Bronchial epithelial cell (primary cell): ENCODE data around the gene DENND4A. TPM values are rescaled to one million over a fixed set of nuclear protein-coding genes. Genes with fewer than 3 reads are reported as not detected.

Experiments used
- DNase-seq: peaks from one replicate; pipeline ENCODE4 v3.0.0-alpha.2; 2010; ENCODE audit warnings: low read depth
- FAIRE-seq: peaks from 2 replicates; lab custom pipeline; 2011; peaks lifted over from hg19 to GRCh38; lab: Jason Lieb, UNC
- H3K27me3 ChIP-seq: 2 replicates; pipeline ENCODE4 v1.5.1; 2011; ENCODE audit warnings: low read length; ENCODE audit not compliant: control insufficient read depth, insufficient read depth
- H3K36me3 ChIP-seq: 2 replicates; pipeline ENCODE4 v1.5.1; 2011; ENCODE audit warnings: low read length; ENCODE audit not compliant: control insufficient read depth, insufficient read depth
- H3K4me3 ChIP-seq: 2 replicates; pipeline ENCODE4 v1.5.1; 2011; ENCODE audit warnings: mild to moderate bottlenecking, low read depth, low read length, control low read depth
- CTCF ChIP-seq: IDR thresholded peaks from 2 replicates; pipeline ENCODE4 v1.5.1; 2011; ENCODE audit warnings: mild to moderate bottlenecking, moderate library complexity, low read length, control low read depth, inconsistent platforms; ENCODE audit not compliant: insufficient read depth, severe bottlenecking
- total RNA-seq: library from RNA; depleted of rRNA; stranded (reverse); fragments of >200 nt; gene quantifications from 2 replicates; pipeline ENCODE4 v1.2.1, GENCODE V29; 2014

DENND4A gene
- total RNA-seq, 1 donor from 2014 or later = 11.1 TPM

DNA sequence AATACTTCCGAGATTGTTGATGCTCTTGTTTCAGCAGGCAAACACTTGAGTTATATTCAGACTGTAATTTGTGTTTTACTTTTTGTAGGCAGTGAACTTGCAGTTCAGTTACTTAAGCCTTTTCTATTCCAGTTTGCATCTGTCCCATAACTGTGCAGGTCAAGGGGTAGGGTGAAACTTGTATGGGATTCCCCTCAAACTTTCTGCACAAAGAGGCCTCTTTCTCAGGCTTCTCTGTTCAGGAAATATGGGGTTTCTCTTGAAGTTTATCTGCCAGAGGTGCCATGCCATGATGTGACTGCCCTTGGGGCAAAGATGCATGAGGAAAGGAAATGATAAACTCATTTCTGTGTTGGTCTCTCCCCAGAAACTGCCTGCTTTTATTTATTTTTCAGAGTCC, 103.6 kb downstream of the DENND4A start:
- FAIRE-seq (no peak), DNase-seq (no peak)
- peaks cover 6% of the 10 kb centered on the region for H3K36me3 ChIP-seq
- TF ChIP-seq CTCF = no peak
- no peak overlapping the region for H3K4me3 ChIP-seq
- no peaks in the 10 kb centered on the region for H3K27me3 ChIP-seq

GRCh38 chr15:65682404-65682911, 109.6 kb downstream of the DENND4A start:
- no peaks in the 10 kb centered on the region for H3K36me3 ChIP-seq
- no peak overlapping the region for H3K4me3 ChIP-seq
- FAIRE-seq = no peak
- no peaks in the 10 kb centered on the region for H3K27me3 ChIP-seq
- no peak for DNase-seq
- TF ChIP-seq CTCF = no peak

- no peak for TF ChIP-seq CTCF
- DNase-seq (no peak), FAIRE-seq (no peak)
- Histone ChIP-seq H3K4me3 (no peak overlapping the region), H3K27me3 (no peaks in the 10 kb centered on the region), H3K36me3 (no peaks in the 10 kb centered on the region)
These were observed 111.5 kb downstream of the DENND4A start for GRCh38 chr15:65680544-65680943.

DNA sequence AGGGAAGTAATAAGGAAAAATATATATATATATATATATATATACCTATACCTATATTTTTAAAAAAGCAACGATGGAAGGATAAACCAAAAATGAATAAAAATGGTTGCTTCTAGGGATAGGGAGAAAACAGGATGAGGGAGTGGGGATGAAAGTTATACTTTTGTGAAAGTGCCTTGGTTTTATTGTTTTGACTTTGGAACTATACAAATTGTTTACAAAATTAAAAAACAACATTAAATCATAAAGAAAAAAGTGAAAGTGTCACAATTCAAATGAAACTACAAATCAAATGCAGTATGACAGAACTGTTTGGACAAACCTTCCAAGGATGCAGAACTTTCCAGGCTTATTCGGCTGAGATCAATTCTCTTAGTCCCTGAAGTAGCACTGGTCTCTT, 116.0 kb downstream of the DENND4A start:
- Histone ChIP-seq H3K27me3 (no peaks in the 10 kb centered on the region), H3K4me3 (no peak overlapping the region), H3K36me3 (peaks cover 1% of the 10 kb centered on the region)
- FAIRE-seq (no peak), DNase-seq (no peak)
- no peak for TF ChIP-seq CTCF

DNA sequence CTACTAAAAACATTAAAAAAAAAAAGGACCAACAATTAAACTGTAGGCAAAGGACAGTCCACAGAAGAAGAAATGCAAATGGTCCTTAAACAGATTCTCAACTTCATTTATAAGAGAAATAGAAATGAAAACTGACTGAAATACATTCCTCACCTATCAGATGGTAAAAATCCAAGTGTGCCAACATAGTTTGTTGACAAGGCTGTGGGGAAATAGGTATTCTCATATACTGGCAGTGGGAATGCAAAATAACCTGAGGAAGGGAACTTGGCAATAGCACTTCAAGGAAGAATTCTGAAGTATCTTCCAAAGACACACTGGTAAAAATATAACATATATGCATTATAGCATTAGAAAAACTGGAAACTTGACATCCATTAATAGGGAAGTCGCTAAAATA, 116.5 kb downstream of the DENND4A start:
- peaks cover 1% of the 10 kb centered on the region for H3K36me3 ChIP-seq
- no peaks in the 10 kb centered on the region for H3K27me3 ChIP-seq
- DNase-seq (no peak), FAIRE-seq (no peak)
- no peak for TF ChIP-seq CTCF
- no peak overlapping the region for H3K4me3 ChIP-seq

GRCh38 chr15:65666257-65666656, 125.8 kb downstream of the DENND4A start:
- FAIRE-seq (no peak), DNase-seq (peak; percentile 60)
- no peaks in the 10 kb centered on the region for H3K27me3 ChIP-seq
- H3K36me3 ChIP-seq = peaks cover 1% of the 10 kb centered on the region
- TF ChIP-seq CTCF = no peak
- H3K4me3 ChIP-seq = no peak overlapping the region
